Kidney tubule cell (primary cell): Measurements from ENCODE around the gene EXOC6B.
A peak's percentile ranks its signal among the peaks of the same experiment; 100 is the strongest.

Experiments
- DNase-seq: peaks from one replicate; pipeline ENCODE4 v3.0.0-alpha.2; 2018; ENCODE audit warnings: low spot score

EXOC6B gene

DNA sequence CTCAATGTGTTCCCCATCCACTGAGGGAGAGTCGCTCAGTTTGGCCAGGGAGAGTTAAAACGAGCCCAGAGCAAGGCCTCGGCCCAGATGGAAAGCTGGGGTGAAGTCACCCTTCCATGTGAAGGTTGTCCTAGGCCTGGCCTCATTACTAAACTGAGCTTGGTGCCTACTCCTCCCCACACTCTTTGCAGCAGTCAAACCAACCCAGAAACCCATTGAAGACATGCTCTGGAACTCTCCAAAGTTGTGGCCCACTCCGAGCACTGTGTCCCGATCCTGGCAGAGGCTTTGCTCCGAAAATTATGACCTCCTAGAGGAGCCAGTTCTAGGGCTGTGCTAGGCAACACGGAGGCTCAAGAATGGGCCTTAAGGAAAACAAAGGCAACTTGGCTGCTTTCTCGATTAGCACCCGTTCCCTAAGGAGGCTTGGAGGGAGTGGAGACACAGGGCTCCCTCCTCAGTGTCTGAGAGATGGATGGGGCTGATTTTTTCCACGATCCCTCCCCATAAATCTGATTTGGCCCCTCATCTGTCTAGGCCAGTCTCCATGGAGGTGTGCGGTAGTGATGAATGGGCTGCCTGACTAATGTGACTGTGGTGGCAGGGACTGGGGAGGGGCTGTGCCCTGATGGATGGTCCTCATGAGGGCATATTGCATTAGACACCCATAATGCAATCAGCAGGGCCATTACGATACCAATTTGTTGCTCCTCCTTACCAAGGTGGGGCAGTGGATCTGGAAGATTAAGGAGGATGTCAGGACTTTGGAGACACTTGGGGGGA lies 666.4 kb downstream of the EXOC6B start:
- no peak for DNase-seq

DNA sequence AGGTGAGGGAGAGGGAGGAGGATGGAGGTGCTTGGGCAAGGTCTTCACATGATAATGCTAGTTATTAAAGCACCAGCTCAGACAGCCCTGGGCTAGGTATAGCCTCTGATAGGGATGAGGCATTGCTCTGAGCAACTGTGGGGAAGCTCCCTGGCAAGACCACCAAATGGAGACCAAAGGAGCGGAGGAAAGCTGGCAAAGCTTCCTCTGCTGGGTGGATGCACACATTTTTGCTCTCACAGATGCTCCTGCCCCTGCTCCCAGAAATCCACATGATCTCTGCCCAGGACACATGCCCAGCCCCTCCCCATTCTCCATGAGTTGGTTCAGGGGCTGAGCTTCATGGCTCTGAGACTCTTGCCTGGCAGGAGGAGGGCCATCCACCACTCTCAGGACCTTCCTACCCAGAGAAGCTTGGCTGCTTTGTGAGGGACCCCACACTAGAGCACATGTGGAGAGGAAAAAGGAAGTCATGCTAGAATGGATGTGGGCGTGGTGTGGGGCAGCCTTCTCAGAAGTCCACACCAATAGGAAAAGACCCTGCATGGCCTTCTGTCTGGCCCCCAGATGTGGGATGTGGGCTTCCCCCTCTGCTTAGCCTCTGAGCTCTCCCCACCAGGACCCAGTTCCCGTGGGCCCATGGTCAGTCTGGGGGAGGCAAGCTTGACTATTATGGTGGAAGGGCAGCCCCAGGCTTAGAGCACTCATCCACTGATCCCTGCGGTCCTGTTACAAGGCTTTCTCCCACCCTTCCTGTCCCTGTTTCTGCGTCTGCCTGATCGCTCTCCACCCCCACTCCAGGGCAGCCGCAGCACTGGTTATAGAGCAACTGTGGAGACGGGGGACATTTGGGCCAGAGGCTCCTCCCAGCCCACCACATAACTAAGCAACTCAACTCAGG lies 667.7 kb downstream of the EXOC6B start:
- no peak for DNase-seq

DNA sequence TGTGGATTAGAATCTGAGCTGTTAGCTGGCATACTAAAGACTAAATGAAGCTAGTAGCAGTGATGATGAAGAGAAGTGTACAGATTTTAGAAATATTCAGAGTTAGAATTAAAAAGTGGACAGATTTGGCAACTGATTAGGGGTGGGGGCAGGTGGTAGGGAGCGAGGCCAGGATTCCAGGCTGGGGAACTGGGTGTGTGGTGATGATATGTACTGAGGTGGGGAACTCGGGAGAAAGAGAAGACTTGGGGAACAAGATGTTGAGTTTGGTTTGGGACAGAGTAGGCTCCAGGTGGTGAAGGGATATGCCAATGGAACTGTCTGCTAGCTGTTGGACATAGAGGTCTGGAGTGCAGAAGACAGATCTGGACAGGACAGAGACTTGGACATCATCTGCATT lies 669.0 kb downstream of the EXOC6B start:
- no peak for DNase-seq

DNA sequence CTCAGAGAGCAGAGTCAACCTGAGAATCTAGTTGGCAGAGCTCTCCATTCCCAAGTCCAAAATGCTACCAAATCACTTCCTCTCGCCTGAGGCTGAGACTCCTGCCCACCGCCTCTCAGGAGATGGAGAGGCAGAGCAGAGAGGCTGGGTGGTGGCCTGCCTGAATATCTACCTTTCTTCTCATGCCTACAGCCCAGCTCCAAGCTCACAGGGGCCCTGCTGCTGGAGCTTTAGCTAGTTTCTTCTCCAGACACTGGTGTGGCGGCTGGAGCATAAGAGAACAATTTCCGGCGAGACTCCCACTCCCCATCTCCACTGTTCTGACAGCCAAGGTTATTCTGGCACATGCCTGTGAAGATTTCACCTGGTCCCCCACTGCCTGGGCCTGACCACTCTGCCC lies 670.1 kb downstream of the EXOC6B start:
- DNase-seq: no peak

DNA sequence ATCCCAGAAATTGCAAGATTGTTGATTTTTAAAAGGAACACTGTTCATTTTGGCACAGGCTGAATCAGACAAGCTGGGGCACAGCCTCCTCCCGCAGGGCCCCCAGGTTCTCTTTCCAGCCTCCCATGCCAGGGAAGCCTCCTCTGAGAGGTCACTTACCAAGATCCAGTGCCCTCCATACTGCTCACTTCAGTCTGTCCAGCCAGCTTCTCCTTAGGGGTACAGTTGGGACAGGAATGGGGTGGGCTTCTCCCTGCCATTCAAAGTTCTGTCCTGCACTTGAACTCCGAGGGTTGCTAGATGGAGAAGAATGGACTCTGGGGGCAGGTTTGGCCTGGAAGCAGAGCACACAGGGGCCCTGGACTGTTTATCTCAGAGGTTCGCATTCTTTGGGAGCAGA lies 670.7 kb downstream of the EXOC6B start:
- DNase-seq: no peak

DNA sequence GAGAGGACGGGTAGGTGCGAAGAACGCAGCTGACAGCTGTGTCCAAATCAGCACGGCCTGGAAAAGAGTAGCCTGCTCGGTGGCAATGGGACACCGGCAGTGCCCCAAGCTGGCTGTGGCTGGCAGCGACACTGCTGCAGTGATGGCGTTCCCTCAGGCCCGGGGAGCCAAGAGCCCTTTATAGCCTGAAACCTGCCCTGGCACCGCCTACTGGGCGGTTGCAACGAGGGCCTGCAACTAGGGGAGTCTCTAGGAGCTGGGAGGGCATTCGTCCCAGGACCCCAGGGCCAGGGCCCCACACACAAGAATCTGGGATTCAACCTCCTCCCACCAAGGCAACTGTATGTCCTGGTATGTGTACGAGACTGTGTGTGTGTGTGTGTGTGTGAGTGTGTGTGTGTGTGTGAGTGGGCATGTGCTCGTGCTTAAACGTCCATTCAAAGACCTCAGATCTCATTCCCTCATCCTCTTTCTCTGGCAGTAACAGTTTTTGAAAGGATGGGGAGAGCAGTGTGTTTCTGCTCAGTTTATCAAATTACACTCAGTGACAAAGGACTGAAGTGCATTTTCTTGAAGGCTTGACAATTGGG lies 671.4 kb downstream of the EXOC6B start:
- DNase-seq: no peak

DNA sequence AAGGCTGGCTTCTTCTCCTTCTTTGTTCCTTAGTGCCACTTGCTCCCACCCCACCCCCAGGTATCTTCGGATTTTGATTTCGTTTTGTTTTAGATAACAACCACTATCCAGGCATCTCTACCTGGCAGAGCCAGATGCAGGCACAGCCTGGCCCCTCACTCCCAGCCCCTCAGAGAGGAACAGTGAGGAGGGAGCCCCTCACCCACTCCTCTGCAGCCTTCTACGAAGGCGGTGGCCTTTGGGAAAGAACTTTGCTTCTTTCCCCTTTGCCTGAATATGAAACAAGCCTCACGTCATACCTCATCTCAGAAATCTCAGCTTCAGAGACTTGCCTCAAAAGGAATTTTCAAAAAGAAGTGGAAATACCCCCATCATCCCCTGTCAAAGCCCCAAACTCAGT lies 671.9 kb downstream of the EXOC6B start:
- DNase-seq: no peak

DNA sequence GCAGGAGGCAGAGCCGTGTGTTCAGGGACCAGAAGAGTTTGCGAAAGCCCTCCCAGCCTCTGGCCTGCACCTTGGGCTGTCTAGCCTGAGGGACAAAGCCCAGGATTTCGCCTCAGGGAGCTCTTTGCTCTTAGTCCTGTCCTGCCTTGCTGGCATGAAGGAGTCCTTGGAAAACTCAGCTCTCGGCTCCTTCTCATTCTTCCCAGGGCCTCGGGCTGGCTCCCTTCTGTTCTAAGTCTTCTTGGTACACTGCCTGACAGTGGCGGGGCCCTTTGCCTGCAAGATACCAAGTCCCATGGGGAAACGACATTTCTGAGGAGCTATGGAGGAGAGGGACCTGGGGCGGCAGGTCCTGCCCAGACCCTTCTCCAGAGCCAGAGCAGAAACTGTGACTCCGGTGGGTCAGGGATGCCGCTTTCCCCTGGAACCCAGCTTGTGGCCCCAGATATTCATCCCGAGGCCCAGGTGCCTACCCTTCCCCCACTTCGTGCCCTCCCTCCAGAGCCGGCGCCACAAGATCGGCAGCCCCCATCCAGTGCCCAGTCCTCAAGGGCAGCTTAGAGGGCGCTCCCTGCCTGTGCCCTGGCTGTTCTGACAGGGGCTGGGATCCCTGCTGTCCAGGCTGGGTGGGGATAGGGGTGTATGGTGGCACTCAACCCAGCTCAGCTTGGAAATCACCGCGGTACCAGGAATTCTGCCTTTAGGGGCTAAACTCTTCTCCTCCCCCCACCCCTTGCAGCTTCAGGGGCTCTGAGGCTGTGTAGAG lies 672.6 kb downstream of the EXOC6B start:
- DNase-seq: no peak

DNA sequence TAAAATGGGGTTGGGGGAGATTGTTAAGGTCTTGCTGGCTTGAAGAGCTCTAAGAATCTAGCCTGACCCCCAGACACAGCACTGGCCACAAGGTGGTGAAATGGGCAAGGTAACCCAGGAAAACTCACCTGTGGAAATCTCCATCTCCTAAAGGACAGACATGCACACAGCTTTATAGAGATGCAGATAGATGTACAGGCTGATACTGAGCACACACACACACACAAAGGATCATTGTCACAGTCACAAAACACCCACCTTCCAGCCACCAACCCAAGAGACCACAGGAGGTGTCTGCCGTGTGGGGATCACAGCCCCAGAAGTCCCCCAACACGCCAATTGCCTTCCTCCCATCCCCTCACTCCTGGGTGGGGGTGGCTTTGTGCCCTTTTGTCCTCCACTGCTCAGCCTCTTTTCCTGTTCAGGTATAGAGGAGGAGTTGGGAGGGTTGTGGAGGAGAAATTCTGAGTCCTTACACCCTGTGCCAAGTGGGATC lies 674.9 kb downstream of the EXOC6B start:
- no peak for DNase-seq

DNA sequence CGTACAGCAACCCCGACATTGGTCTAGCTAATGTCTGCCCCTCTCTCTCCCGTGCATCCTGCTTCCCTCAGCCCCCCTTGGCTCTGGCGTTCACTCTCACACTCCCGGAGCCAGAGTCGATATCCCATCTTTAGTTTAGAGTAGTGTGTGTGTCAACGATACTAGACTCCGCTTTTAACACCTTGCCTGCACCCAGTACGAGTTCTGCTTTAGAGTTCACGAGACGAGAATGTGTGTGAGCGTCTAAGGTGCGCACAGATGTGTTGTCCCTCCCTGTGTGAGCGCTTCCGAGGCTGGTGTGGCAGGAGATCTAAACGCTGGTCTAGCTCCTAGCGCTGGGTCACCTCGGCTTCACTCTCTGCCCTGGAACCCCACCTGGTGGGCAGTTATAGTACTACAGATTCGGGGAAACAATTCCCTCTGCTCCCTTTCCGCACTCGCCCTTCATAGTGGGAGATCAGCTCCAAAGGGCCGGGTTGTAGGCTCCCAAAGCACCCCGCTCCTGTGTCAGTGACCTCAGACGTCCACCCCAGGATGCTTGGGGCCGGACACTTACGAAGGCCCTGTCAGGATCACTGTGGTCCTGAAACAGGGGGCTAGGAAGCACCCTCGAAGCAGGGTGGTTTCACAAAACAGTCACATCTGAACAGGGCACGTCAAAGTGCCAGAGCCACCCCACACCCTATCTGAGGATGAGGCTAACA lies 675.5 kb downstream of the EXOC6B start:
- peak; percentile 78 for DNase-seq

DNA sequence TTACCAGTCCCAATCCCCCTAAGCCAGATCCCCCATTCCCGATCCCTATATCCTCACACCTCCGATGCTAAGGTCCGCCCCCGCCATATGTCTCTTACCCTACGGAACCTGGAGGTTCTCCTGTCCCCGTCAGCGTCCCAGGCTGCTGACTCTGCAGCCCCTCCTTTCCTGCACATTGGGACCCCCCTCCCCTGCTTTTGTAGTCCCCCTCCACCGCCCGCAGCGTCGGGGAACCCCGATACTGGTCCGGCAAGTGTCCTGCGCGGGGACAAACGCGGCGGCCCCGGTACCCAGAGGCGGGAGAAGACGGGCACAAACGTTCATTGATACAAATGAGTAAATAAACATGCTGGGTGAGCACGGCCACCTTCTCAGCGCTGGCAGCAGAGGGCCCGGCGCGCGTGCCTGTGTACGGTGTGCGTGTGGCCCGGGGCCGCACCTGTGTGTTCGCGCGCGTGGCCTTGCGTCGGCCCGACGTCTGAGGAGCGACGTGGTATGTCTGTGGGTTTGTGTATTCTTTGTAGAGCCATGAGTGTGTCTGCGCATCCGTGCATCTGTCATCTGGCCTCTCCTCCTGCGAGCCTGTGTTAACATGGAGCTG lies 676.2 kb downstream of the EXOC6B start:
- DNase-seq: peak; percentile 3

DNA sequence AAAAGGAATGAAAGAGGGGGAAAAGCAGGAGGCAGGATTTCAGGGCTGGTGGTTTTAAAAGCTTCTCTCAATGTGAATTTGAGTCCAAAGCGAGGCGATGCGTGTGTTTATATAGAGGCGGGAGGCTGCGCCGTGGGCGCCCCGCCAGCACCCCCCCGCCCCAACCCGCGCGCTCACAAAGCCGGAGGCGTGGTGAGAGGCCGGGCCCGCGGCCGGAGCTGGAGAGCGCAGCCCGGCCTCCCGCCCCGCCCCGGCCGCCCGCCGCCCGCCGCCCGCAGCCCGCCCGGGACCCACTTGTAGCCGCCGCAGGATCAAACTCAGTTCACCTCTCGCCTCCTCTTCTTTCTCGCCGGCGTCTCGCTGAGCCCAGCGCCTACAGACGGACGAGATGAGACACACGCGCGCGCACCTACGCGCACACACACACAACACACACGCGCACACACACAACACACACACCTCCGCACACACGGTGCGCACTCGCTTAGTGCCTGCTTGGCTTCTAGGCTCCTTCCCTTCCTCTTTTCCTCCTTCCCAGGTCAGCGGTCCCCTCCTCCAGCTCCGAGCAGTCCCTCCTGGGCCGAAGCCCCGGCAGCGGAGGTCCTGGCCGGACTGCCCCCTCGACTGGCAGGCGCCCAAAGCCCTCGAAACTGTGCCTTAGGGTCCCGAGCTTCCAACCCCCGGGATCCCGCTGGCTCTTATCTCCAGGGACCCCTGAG lies 676.8 kb downstream of the EXOC6B start:
- DNase-seq: peak; percentile 5

DNA sequence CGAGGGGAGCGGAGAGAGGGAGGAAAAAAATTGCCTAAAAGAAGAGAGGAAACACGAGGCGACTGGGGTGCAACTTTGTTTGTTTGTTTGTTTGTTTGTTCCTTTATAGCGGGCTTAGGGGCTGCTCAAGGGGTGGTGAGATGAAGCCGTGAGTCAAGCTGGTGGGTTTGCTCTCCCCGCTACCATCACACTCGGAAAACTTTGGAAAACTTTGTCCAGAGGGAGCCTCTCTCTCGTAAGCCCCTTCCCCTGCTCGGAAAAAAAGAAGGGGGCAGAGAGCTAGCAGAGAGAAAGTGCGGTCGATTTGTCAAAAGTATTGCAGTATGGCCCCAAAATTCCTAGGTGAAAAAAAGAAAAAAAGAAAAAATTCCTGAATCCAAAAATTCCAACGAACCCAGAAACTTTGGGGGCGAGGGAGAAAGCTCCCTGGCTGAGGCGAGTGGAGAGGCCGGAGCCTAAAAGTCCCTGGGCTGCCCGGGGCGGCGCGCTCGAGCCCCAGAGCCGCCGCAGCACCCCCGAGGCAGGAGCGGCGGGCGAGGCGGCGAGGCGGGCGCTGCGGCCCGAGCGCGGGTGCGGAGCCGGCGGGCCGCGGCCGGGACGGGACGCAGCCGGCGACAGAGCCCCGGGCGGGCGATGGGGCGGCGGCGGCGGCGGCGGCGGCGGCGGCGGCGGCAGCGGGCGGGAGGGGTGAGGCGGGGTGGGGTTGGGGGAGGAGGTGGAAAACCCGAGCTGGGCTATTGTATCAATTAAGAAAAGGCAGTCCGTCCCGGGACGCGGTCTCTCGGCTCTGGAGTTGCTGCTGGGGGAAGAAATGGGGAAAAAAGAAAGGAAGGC lies 677.6 kb downstream of the EXOC6B start:
- no peak for DNase-seq

DNA sequence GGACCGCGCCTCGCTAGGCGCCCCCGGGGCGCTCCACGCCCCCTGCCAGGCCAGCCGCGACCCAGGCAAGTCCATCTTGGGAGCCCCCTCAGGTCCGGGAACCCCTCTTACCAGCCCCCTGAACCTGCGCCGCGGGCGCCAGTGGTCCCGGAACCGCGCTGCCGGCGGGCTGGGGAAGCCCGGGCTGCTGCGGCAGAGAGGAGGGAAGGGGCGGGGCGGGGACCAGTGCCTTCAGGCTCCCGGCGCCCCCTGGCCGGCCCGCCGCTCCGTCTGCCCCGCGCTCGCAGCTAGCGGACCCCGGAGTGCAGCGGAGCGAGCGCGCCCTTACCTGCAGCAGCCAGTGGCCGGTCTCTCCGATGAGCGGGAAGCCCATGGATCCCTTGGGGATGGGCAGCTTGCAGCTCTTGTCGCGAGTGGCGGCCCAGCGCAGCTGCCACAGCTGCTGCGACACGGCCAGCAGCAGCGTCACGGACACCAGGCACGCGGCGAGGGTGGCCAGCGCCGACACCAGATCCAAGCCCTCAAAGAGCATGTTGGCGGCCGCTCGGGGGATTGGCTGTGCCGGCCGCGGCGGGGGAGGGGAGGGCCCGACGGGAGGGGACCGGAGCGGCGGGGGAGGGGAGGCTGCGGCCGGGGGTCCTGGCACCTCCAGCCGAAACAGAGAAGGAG lies 678.4 kb downstream of the EXOC6B start, which contains the start of gene CYP26B1:
CYP26B1 (minus strand) TSS at position 560 of the 669 bp plus-strand sequence; CDS start at position 532, 28 bp downstream.
- DNase-seq: no peak

DNA sequence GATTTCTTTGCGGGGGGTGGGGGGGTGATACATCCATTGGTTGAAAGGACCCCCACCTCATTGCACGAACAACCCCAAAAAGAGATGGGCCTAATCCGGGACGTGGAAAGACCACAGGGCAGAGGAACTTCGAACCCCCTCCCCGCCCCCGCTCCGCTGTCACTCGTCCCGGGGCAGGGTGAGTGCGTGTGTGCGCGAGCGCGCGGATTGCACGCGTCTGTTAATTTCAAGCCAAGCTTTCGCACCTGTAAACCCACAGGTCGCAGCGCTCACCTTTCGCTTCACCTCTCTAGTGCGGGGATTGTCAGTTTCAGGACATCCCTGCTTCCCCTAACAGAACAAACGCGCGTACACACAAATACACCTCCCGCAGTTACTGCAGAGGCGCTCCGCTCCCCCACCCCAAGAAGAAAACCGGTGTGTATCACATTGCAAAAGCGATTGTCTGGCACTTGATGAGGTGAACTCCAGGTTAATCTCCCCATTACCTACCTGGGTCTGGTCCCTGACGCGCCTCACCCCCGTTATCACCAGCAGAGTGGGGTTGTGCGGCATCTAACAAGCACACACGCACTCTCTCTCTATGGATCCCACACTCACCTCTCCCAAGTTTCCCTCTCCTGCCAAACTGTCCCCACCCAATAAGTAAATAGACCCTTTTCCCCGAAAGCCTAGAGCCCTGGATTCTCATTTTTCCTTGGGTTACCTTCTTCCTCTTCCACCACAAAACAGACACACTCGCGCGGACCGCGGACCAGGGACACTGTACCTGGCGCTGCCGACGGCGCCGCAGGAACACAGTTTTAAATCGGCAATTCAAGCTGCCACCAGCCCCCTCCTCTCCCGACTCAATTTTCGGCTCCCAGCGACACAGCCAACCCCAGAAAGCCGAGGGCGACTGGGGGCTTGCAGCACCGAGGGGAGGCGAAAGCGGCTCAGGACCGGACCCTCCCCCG lies 679.2 kb downstream of the EXOC6B start:
- no peak for DNase-seq

DNA sequence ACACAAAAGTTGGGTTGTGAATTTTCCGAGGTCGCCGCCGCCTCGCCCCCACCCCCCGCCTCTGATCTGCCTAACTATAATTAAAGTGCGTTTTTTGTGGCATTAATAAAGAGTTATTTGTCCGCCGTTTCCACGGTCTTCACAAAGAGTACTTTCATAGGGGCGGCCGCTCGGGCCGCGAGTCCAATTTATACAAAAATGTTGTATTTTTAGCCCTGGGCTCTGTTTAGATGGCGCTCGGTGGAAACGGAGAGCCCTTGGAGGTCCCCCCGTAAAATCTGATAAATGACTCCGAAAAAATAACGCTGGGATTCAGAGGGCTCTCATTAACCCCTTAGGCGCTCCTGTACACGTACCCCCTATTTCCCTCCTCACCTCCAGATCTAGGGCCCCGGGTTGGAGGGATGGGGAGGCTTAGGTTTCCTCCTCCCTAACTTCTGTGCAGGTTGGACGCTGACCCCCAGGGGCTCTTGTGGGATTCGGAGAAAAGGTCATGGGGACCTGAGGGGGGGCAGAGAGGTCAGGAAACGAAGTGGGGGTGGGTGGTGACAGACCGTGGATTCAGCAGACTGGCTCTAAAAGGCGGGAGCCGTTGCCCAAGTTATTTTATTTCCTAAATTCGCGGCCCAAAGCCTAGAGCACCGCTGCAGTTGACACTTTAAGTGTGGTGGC lies 680.0 kb downstream of the EXOC6B start:
- DNase-seq: no peak

DNA sequence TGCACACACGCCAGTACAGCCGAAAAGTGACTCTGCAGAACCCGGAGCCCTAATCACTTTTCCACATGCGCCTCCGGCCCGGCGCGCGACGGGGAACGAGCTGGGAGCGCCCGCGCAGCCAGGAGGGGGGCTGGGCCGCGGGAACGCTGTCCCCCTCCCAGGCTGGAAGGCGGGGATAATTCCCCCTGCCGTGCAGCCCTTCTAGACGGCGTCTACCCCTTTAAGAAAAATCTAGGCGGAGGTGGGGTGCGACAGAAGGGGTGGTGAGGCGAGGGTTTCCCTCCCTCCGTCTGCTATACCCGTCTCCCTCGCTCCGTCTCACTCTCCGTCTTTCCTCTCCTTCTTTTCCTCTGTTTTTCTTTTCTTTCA lies 680.6 kb downstream of the EXOC6B start:
- DNase-seq: no peak
